Measurements from ENCODE around the gene ADRA1B. TPM values are rescaled to one million over a fixed set of nuclear protein-coding genes. Genes with fewer than 3 reads are reported as not detected.

Gene ADRA1B
- polyA plus RNA-seq, 3 donors = not detected

GRCh38 chr5:159908591-159908940 lies 7.7 kb upstream of the ADRA1B start:
- Mint-ChIP-seq H3K9me3 (no peaks in the 10 kb centered on the region), H3K4me1 (peaks cover 2% of the 10 kb centered on the region), H3K27ac (no peak overlapping the region), H3K27me3 (ENCODE audit: low read depth in 3 of 3) (peaks cover 6 to 19% (median 7%) of the 10 kb centered on the region in 3 donors), H3K36me3 (no peaks in the 10 kb centered on the region), H3K4me3 (no peak overlapping the region)
- TF ChIP-seq CTCF (IDR thresholded peaks at IDR 0.05) = no peak
- peaks cover 4 to 12% of the 10 kb centered on the region in 2 donors for H3K27me3 ChIP-seq (ENCODE audit: control insufficient read depth in 2 of 2, insufficient read depth in 2 of 2, low read length in 2 of 2)
- H2AFZ ChIP-seq (ENCODE audit: insufficient read depth, low read depth, low read length, poor library complexity, severe bottlenecking) = no peak overlapping the region
- no peak overlapping the region for H3K27ac ChIP-seq (ENCODE audit: low read depth in 1 of 2, low read length in 2 of 2)
- no peak overlapping the region for H3K4me3 ChIP-seq (replicated peaks in 1 of 3; ENCODE audit: low read depth in 2 of 3, low read length in 3 of 3)
- no peaks in the 10 kb centered on the region for H3K4me1 ChIP-seq (ENCODE audit: control insufficient read depth in 1 of 2, insufficient read depth in 2 of 2, low read length in 2 of 2)
- H3K9me3 ChIP-seq (replicated peaks in 1 of 2; ENCODE audit: control insufficient read depth in 1 of 2, insufficient read depth in 1 of 2, low read length in 2 of 2) = no peaks in the 10 kb centered on the region
- no peak overlapping the region for H3K9ac ChIP-seq (ENCODE audit: insufficient read depth, low read length, poor library complexity, severe bottlenecking)
- WGBS (ENCODE audit: insufficient coverage) = 74% methylated on average over 5 of the region's 5 CpGs
- H4K20me1 ChIP-seq (ENCODE audit: insufficient read depth, low read length) = no peaks in the 10 kb centered on the region
- no peaks in the 10 kb centered on the region for H3K36me3 ChIP-seq (replicated peaks in 1 of 2; ENCODE audit: control insufficient read depth in 1 of 2, insufficient read depth in 2 of 2, low read length in 2 of 2)
- no peak overlapping the region for H3K4me2 ChIP-seq (replicated peaks; ENCODE audit: extremely low read depth, low read length, poor library complexity, severe bottlenecking)
- no peak for DNase-seq
- intact Hi-C loops (cut with micrococcal nuclease) = no loop called here
- no peaks in the 10 kb centered on the region for H3K79me2 ChIP-seq (ENCODE audit: insufficient read depth, low read length)

- Histone ChIP-seq H3K79me2 (ENCODE audit: insufficient read depth, low read length) (no peaks in the 10 kb centered on the region), H3K4me1 (ENCODE audit: control insufficient read depth in 1 of 2, insufficient read depth in 2 of 2, low read length in 2 of 2) (no peaks in the 10 kb centered on the region), H3K27ac (ENCODE audit: low read depth in 1 of 2, low read length in 2 of 2) (no peak overlapping the region), H4K20me1 (ENCODE audit: insufficient read depth, low read length) (no peaks in the 10 kb centered on the region), H2AFZ (ENCODE audit: insufficient read depth, low read depth, low read length, poor library complexity, severe bottlenecking) (no peak overlapping the region), H3K9me3 (replicated peaks in 1 of 2; ENCODE audit: control insufficient read depth in 1 of 2, insufficient read depth in 1 of 2, low read length in 2 of 2) (no peaks in the 10 kb centered on the region), H3K27me3 (ENCODE audit: control insufficient read depth in 2 of 2, insufficient read depth in 2 of 2, low read length in 2 of 2) (peaks cover 10 to 18% of the 10 kb centered on the region in 2 donors), H3K4me3 (replicated peaks in 1 of 3; ENCODE audit: low read depth in 2 of 3, low read length in 3 of 3) (no peak overlapping the region), H3K36me3 (replicated peaks in 1 of 2; ENCODE audit: control insufficient read depth in 1 of 2, insufficient read depth in 2 of 2, low read length in 2 of 2) (no peaks in the 10 kb centered on the region), H3K4me2 (replicated peaks; ENCODE audit: extremely low read depth, low read length, poor library complexity, severe bottlenecking) (no peak overlapping the region), H3K9ac (ENCODE audit: insufficient read depth, low read length, poor library complexity, severe bottlenecking) (no peak overlapping the region)
- WGBS (ENCODE audit: insufficient coverage) = 92% methylated on average over 3 of the region's 3 CpGs
- Mint-ChIP-seq H3K4me3 (no peak overlapping the region), H3K36me3 (no peaks in the 10 kb centered on the region), H3K4me1 (peaks cover 2% of the 10 kb centered on the region), H3K27ac (no peak overlapping the region), H3K9me3 (no peaks in the 10 kb centered on the region), H3K27me3 (ENCODE audit: low read depth in 3 of 3) (peaks cover 9 to 23% (median 10%) of the 10 kb centered on the region in 3 donors)
- DNase-seq = no peak
- intact Hi-C loops (cut with micrococcal nuclease) = no loop called here
- TF ChIP-seq CTCF (IDR thresholded peaks at IDR 0.05) = no peak
These were observed 7.2 kb upstream of the ADRA1B start for GRCh38 chr5:159909126-159909525.
